HEK293 (cell line): ENCODE measurements around the gene EMSY.

ENCODE experiments used
- CTCF ChIP-seq: fragments of 450-650 bp; formaldehyde crosslinking; IDR thresholded peaks from 2 replicates; pipeline ENCODE4 v1.5.1; 2016; ENCODE audit warnings: missing biosample characterization, missing genetic modification characterization
- KLF17 ChIP-seq: fragments of 450-650 bp; formaldehyde crosslinking; IDR thresholded peaks from 2 replicates; pipeline ENCODE4 v1.5.1; 2016; ENCODE audit warnings: missing biosample characterization, missing genetic modification characterization
- PATZ1 ChIP-seq: fragments of 450-650 bp; formaldehyde crosslinking; IDR thresholded peaks from 2 replicates; pipeline ENCODE4 v1.5.1; 2016; ENCODE audit warnings: missing biosample characterization, missing genetic modification characterization
- PRDM10 ChIP-seq: fragments of 450-650 bp; formaldehyde crosslinking; IDR thresholded peaks from 2 replicates; pipeline ENCODE4 v1.5.1; 2016; ENCODE audit warnings: missing biosample characterization, missing genetic modification characterization
- YY2 ChIP-seq: fragments of 450-650 bp; formaldehyde crosslinking; IDR thresholded peaks from 2 replicates; pipeline ENCODE4 v1.5.1; 2016; ENCODE audit warnings: missing biosample characterization, missing genetic modification characterization
- ZBTB17 ChIP-seq: fragments of 450-650 bp; formaldehyde crosslinking; IDR thresholded peaks from 2 replicates; pipeline ENCODE4 v1.5.1; 2016; ENCODE audit warnings: missing biosample characterization, missing genetic modification characterization
- ZEB2 ChIP-seq: fragments of 450-650 bp; formaldehyde crosslinking; IDR thresholded peaks from 2 replicates; pipeline ENCODE4 v1.5.1; 2016; ENCODE audit warnings: missing biosample characterization, missing genetic modification characterization
- ZNF138 ChIP-seq: fragments of 450-650 bp; formaldehyde crosslinking; IDR thresholded peaks from 2 replicates; pipeline ENCODE4 v1.5.1; 2016; ENCODE audit warnings: missing biosample characterization, missing genetic modification characterization, borderline replicate concordance
- ZNF530 ChIP-seq: fragments of 450-650 bp; formaldehyde crosslinking; IDR thresholded peaks from 2 replicates; pipeline ENCODE4 v1.5.1; 2016; ENCODE audit warnings: low read depth, missing biosample characterization, missing genetic modification characterization
- ZNF785 ChIP-seq: fragments of 450-650 bp; formaldehyde crosslinking; IDR thresholded peaks from 2 replicates; pipeline ENCODE4 v1.5.1; 2016; ENCODE audit warnings: missing biosample characterization, missing genetic modification characterization
- ZNF830 ChIP-seq: fragments of 450-650 bp; IDR thresholded peaks from 2 replicates; pipeline ENCODE4 v1.5.0; 2018; ENCODE audit warnings: missing biosample characterization, missing genetic modification characterization, low read depth, mild to moderate bottlenecking, moderate library complexity
- ZSCAN30 ChIP-seq: fragments of 450-650 bp; IDR thresholded peaks from 2 replicates; pipeline ENCODE4 v1.5.1; 2018; ENCODE audit warnings: missing biosample characterization, mild to moderate bottlenecking, missing genetic modification characterization, moderate library complexity
- ZXDB ChIP-seq: fragments of 450-650 bp; formaldehyde crosslinking; IDR thresholded peaks from 2 replicates; pipeline ENCODE4 v1.5.1; 2016; ENCODE audit warnings: missing biosample characterization, missing genetic modification characterization

GRCh38 chr11:76456571-76456970 is 11.8 kb downstream of the EMSY start:
- no peak for TF ChIP-seq YY2 (tag by site-specific recombination)
- TF ChIP-seq ZEB2 (tag by site-specific recombination) = no peak
- TF ChIP-seq PATZ1 (tag by site-specific recombination) = no peak
- TF ChIP-seq ZNF785 (tag by site-specific recombination) = no peak
- no peak for TF ChIP-seq ZSCAN30 (tag by site-specific recombination)
- no peak for TF ChIP-seq ZNF530 (tag by site-specific recombination)
- TF ChIP-seq ZXDB = no peak
- TF ChIP-seq ZNF138 (tag by site-specific recombination) = no peak
- no peak for TF ChIP-seq CTCF
- no peak for TF ChIP-seq PRDM10 (tag by site-specific recombination)
- no peak for TF ChIP-seq ZBTB17
- no peak for TF ChIP-seq KLF17
- TF ChIP-seq ZNF830 (tag by site-specific recombination) = no peak
